Muscle layer of duodenum (tissue), 2 donors: ENCODE measurements around the gene POLR1E.

Source experiments
- H3K27ac ChIP-seq: one replicate; pipeline ENCODE4 v1.7.0; 2013; ENCODE audit warnings: mild to moderate bottlenecking, low read length
- H3K27me3 ChIP-seq: one replicate; pipeline ENCODE4 v1.7.0; 2013; ENCODE audit warnings: low read depth, mild to moderate bottlenecking, control low read depth, low read length
- H3K36me3 ChIP-seq, 2 donors: one replicate each; pipeline ENCODE4 v1.7.0; 2013; ENCODE audit warnings: low read length in 2 of 2, control low read depth in 1 of 2, mild to moderate bottlenecking in 1 of 2; ENCODE audit not compliant: insufficient read depth in 2 of 2, control insufficient read depth in 1 of 2
- H3K4me1 ChIP-seq, 2 donors: one replicate each; pipeline ENCODE4 v1.7.0; 2013; ENCODE audit warnings: low read length in 2 of 2, mild to moderate bottlenecking in 2 of 2, control low read depth in 1 of 2, moderate library complexity in 1 of 2; ENCODE audit not compliant: insufficient read depth in 2 of 2, control insufficient read depth in 1 of 2
- H3K4me3 ChIP-seq, 2 donors: one replicate each; pipeline ENCODE4 v1.7.0; 2013; ENCODE audit warnings: low read length in 2 of 2, low read depth in 1 of 2, mild to moderate bottlenecking in 1 of 2
- H3K9me3 ChIP-seq, 2 donors: one replicate each; pipeline ENCODE4 v1.7.0; 2013; ENCODE audit warnings: low read length in 2 of 2, control low read depth in 1 of 2, mild to moderate bottlenecking in 1 of 2; ENCODE audit not compliant: control insufficient read depth in 1 of 2
- donor health status: healthy.

POLR1E gene

DNA sequence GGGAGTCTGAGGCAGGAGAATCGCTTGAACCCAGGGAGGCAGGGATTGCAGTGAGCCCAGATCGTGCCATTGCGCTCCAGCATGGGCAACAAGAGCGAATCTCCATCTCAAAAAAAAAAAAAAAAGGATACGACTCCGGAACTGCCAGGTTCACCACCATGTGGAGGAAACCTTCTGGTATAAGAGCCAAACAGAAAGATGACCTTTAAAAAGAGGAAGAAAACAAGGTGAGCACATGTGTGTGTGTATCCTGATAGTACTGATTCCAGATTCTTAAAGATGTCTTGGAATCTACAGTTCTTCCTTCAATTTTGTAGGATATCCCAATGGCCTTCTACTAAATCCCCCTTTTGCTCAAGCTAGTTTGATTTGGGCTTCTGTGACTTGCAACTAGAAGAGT lies 56.7 kb downstream of the POLR1E start:
- no peaks in the 10 kb centered on the region for H3K9me3 ChIP-seq
- no peaks in the 10 kb centered on the region for H3K4me1 ChIP-seq
- H3K27me3 ChIP-seq = no peaks in the 10 kb centered on the region
- H3K27ac ChIP-seq = no peak overlapping the region
- H3K4me3 ChIP-seq = no peak overlapping the region
- peaks cover 11 to 29% of the 10 kb centered on the region in 2 donors for H3K36me3 ChIP-seq

DNA sequence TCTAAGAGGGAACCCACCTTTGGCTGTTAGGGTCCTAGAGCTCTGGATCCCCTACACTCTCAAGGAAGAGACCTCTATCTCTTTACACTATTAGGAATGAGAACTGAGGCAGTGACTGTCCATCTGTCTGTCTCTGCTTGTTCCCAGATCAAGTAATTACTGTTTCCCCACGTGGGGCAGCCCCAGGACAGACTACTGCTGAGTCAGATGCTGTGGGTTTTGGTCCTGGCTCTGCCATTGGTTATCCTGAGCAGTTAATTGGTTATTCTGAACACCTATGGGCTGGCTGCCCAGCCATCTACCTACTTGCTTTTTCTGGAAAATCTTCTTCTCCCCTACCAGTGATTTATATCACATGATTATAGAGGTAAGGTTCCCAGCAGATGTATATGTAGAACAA lies 57.1 kb downstream of the POLR1E start:
- Histone ChIP-seq H3K4me3 (no peak overlapping the region), H3K9me3 (no peaks in the 10 kb centered on the region), H3K27me3 (no peaks in the 10 kb centered on the region), H3K4me1 (no peaks in the 10 kb centered on the region), H3K27ac (no peak overlapping the region), H3K36me3 (peaks cover 9 to 25% of the 10 kb centered on the region in 2 donors)

DNA sequence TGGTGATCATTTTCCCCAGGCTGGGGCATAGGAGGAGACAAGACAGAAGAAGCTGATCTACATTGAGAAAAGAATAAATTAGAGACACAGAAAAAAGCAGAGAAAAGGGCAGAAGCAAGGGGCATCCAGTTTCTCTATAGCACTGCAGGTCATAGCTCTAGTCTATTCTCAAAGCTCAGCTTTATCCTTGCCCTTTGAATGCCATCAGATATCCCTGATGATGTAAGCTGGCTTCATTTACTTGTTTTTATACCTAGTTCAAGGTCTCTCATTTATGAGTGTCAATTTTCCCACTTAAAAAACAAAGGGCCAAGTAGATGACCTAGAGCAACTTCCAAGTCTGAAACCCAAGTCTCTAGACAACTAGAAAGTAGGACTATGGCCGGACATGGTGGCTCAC lies 57.7 kb downstream of the POLR1E start:
- no peaks in the 10 kb centered on the region for H3K9me3 ChIP-seq
- H3K36me3 ChIP-seq = peaks cover 8 to 19% of the 10 kb centered on the region in 2 donors
- no peak overlapping the region for H3K4me3 ChIP-seq

DNA sequence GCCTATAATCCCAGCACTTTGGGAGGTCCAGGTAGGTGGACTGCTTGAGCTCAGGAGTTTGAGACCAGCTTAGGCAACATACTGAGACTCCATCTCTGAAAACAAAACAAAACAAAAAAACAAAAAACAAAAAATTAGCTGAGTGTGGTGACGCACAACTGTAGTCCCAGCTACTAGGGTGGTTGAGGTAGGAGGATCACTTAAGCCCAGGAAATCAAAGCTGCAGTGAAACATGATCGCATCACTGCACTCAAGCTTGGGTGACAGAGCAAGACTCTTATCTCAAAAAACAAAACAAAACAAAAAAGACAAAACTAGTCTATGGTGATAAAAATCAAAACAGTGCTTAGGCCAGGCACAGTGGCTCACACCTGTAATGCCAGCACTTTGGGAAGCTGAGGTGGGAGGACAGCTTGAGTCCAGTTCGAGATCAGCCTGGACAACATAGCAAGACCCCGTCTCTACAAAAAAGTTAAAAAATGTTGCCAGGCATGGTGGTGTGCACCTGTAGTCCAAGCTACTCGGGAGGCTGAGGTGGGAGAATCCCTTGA lies 61.7 kb downstream of the POLR1E start:
- no peaks in the 10 kb centered on the region for H3K9me3 ChIP-seq
- no peaks in the 10 kb centered on the region for H3K4me1 ChIP-seq
- H3K27ac ChIP-seq = no peak overlapping the region
- H3K27me3 ChIP-seq = no peaks in the 10 kb centered on the region
- no peak overlapping the region for H3K4me3 ChIP-seq
- no peaks in the 10 kb centered on the region for H3K36me3 ChIP-seq

More for the DNA sequence above, 57.7 kb downstream of the POLR1E start:
- Histone ChIP-seq H3K4me1 (no peaks in the 10 kb centered on the region), H3K27ac (no peak overlapping the region), H3K27me3 (no peaks in the 10 kb centered on the region)

DNA sequence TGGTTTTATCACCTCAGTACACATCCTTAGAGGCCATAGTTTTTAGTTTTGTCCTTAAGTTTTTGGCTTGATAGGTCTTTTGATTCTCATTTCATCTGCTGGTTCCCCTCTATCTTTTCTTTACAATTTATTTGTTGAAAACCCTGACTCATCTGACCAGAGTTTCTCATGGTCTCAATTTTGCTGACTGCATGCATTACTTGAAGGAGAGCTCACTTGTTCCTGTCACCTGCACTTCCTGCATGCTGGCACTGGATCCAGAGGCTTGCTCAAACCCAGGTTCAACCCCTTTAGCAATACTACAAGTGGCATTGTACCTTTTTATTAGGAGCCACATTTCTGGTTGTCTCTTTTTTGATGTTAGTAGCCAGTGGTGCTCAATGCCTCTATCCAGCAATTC lies 63.8 kb downstream of the POLR1E start:
- Histone ChIP-seq H3K4me1 (no peaks in the 10 kb centered on the region), H3K9me3 (no peaks in the 10 kb centered on the region), H3K4me3 (no peak overlapping the region), H3K27me3 (no peaks in the 10 kb centered on the region), H3K36me3 (no peaks in the 10 kb centered on the region), H3K27ac (no peak overlapping the region)

DNA sequence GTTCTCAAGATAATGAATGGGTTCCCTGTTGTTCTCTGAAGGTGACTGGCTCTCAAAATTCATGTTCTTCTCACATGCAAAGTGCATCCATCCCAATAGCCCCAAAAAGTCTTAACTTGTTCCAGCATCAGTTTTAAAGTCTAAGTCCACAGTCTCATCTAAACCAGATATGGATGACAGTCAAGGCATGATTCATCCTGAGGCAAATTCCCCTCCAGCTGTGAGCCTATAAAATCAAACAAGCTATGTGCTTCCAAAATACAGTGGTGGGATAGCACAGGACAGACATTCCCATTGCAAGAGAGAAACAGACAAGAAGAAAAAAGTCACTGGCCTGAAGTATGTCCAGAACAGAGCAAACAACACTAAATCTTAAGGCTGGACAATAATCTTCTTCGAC lies 65.0 kb downstream of the POLR1E start:
- Histone ChIP-seq H3K27me3 (no peaks in the 10 kb centered on the region), H3K36me3 (no peaks in the 10 kb centered on the region), H3K9me3 (no peaks in the 10 kb centered on the region), H3K27ac (no peak overlapping the region), H3K4me1 (no peaks in the 10 kb centered on the region), H3K4me3 (no peak overlapping the region)

DNA sequence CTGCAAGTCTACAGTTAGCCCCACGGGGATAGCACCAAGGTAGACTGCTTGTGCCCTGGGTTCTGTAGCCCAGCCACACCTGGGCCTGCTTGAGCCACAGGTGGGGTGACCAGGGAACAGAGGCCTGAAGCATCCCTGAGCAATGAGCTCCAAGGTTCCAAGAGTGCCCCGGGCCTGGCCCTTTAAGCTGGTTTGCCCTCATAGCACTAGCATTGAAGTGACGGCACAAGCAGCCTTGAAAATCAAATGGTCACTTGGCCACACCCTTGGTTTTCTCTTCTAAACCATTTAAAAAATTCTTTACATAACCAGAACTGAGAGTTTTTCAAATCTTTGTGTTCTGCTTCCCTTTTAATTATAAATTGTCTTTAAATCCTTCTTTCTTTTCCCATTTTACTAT lies 65.7 kb downstream of the POLR1E start:
- no peak overlapping the region for H3K27ac ChIP-seq
- no peak overlapping the region for H3K4me3 ChIP-seq
- H3K36me3 ChIP-seq = no peaks in the 10 kb centered on the region
- no peaks in the 10 kb centered on the region for H3K27me3 ChIP-seq
- no peaks in the 10 kb centered on the region for H3K9me3 ChIP-seq
- H3K4me1 ChIP-seq = no peaks in the 10 kb centered on the region

DNA sequence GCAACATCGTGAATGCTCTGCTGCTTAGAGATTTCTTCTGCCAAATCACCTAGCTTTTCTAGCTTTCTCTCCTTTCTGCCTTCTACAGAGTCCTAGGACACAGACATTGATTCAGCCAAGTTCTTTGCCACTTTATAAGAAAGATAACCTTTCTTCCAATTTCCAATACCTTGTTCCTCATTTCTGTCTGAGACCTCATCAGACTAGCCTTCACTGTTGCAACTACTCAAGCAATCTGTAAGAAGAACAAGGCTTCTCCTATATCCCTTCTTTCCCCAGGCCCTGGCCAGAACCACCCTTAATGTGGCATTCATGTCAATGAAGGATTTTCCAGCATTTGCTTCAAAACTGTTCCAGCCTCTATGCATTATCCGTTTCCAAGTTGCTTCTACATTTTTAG lies 66.1 kb downstream of the POLR1E start:
- Histone ChIP-seq H3K36me3 (no peaks in the 10 kb centered on the region), H3K9me3 (no peaks in the 10 kb centered on the region), H3K27ac (no peak overlapping the region), H3K27me3 (no peaks in the 10 kb centered on the region), H3K4me3 (no peak overlapping the region), H3K4me1 (no peaks in the 10 kb centered on the region)
